HG03378 (cell line): ENCODE data around the gene MFF.

Experiments used
- ATAC-seq: cut with Tn5 transposase; IDR thresholded peaks from one replicate; pipeline ENCODE4 v1.9.1; 2021; ENCODE audit warnings: mild to moderate bottlenecking, moderate library complexity; ENCODE audit not compliant: unreplicated experiment

Gene MFF

DNA sequence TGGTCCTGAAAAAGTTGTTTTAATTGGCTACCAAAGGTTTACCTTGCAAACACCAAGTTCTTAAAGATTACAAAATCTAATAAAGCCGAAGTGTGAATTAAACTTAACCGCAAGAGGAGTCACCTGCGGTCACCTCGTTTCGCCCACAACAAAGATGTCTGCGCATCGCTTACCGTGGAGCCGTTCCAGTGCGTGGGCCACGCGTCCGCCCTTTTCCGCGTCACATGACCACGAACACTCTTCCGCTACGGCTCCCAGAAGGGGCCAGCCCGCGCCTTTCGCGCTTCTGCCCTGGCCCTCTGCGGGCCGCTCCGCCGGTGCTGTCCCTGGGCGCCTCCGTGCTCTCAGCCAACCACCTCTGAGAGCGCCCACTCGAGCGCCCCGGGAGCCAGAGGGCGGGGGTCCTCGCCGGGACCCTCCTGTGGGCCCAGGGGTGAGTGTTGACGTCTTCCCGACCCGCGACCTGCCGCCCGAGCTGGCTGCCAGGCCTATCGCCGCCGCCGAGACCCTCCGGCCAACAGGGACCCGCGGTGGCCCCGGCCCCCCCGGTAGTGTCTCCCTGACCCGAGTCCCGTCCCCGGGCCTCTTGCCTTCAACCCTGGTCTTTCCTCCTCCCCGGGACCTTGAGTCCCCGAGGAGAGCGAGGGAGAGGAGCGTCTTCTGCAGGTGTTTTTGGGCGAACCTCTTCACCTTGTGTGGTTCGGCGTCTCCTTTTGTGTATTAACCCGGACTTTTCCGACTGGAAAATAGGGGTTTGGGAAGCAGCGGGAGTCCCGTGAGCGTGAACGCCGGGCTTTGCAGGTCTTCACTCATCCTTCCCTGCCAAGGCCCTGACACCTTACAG, at the start of gene MFF:
Gene MFF, plus strand, starts transcription at position 257 of the 844 bp plus-strand sequence. CDS start 5,415 bp downstream, outside the sequence.
- peak; percentile 93 for ATAC-seq

DNA sequence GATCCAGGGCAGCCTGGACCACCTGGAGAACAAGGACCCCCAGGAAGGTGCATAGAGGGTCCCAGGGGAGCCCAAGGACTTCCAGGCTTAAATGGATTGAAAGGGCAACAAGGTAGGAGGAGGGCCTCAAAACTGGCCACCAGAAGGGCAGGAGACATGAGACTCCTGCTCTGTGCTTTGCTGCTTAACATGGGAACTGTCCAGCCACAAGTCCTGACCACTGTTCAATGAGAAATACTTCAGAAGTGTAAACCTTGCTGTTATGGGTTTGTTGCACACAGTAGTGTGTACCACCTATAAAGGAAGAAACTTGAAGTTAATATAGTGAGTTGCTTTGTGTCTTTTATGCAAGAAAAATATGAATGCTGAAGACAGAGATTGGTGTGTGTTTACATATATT, 44.2 kb upstream of the MFF start:
- no peak for ATAC-seq

GRCh38 chr2:227285741-227286236, 39.3 kb upstream of the MFF start:
- no peak for ATAC-seq

DNA sequence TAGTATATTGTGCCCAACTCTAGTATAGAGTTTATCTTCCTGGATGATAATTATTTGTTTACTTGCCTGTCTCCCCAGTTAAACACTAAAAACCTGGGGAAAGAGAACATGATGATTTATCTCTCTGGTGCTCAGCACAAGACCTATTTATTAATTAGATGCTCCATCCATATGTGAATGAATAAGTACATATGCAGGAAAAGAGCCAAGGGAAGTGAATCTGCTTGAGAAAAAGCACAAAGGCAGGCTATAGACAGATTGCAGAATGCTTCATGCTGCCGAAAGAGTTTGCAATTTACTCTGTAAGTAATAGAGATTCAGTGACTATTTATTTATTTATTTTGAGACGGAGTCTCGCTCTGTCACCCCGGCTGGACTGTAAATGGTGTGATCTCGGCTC, 37.3 kb upstream of the MFF start:
- ATAC-seq, result no peak

DNA sequence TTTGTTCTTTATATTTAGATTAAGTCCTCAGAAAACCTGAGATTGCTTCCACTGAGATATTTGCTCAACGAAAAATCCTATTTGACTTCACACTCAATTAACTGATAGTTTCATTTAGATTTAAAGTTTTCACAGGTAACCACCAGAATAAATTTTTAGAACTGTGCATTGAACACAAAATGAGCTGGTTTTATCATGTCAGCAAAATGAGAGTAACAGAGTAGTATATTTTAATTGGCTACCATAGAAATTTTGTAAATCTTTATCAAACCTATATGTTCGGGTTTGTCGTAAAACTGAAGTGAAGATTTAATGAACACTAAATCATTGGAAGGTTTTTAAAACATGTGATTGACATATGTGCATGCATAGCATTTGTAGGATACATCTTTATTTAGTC, 32.7 kb upstream of the MFF start:
- no peak for ATAC-seq

GRCh38 chr2:227293531-227293930, 31.5 kb upstream of the MFF start:
- ATAC-seq, result no peak

- no peak for ATAC-seq
Measured at GRCh38 chr2:227295806-227296205, 29.2 kb upstream of the MFF start.

- no peak for ATAC-seq
Measured at GRCh38 chr2:227296671-227297405, 28.2 kb upstream of the MFF start.

DNA sequence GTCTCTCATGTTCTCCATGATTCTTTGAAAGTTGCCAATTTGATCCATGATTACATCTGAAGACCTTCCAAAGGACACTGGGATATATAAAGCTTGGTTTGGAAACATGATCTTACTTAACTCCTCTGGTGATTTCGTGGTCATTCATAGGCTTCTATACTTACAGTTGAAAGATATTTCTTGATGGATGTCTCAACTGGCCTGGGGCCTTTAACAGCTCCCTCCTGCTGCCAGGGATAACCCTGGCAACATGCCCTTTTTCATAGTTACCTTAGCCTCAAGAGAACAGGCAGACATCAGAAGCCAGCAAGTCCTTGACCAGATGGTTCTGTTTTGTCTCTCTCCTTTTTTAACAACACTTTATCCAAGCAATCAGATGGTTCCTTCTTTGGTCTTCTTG, 23.5 kb upstream of the MFF start:
- no peak for ATAC-seq

- peak; percentile 73 for ATAC-seq
Measured at GRCh38 chr2:227308784-227309183, 16.3 kb upstream of the MFF start.

- ATAC-seq, result no peak
Measured at GRCh38 chr2:227310756-227311110, 14.3 kb upstream of the MFF start.

- ATAC-seq, result no peak
Measured at GRCh38 chr2:227311861-227312506, 13.1 kb upstream of the MFF start.

DNA sequence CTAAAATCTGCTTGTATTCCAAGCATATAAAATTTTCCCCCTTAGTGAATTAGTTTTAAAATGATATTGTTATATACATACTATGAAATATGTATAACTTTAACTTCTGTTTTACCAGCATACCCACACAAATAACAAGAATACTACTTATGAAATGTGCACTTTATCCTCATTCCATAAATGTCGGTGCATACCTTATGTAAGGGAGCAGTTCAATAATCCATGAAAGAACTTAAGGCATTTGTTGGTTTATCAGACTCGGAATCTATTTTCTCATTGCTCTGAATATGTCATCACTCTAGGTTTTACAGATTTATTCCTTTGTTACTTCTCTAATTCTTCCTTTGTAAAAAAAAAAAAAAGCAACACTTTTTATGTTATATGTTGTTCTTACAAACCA, 12.5 kb upstream of the MFF start:
- ATAC-seq, result no peak

- ATAC-seq, result no peak
Measured at GRCh38 chr2:227313310-227313709, 11.7 kb upstream of the MFF start.

DNA sequence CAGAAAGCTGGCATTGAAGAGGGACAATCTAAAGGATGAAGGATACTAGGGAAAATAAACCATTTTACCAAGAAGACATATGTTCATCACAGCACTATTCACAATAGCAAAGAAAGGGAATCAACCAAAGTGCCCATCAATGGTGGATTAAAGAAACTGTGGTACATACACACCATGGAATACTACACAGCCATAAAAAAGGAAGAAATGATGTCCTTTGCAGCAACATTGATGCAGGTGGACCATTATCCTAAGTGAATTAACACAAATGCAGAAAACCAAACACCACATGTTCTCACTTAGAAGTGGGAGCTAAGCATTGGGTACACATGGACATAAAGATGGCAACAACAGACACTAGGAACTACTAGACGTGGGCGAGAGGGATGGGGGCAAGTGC, 7.2 kb upstream of the MFF start:
- no peak for ATAC-seq

- no peak for ATAC-seq
Measured at GRCh38 chr2:227320305-227321094, 4.6 kb upstream of the MFF start.

GRCh38 chr2:227322530-227323205, 2.4 kb upstream of the MFF start:
- ATAC-seq, result no peak

DNA sequence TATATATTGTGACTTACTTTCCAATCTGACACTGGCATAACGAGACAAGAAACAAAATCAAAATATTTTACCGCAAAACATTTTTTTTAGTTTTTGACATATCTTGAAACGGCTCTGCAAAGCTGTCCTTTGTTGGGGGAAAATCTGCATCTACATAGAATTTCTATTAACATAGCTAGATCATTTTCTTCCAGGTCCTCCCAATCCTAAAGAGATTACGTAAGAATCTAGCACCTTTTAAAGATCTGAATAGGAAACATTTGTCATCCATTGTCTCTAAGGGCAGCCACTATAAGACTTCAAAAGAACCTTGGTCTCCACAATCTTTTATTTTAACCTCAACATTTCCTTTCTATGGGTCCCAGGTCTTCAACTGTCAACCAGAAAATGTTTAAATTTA, 1.2 kb upstream of the MFF start:
- no peak for ATAC-seq

DNA sequence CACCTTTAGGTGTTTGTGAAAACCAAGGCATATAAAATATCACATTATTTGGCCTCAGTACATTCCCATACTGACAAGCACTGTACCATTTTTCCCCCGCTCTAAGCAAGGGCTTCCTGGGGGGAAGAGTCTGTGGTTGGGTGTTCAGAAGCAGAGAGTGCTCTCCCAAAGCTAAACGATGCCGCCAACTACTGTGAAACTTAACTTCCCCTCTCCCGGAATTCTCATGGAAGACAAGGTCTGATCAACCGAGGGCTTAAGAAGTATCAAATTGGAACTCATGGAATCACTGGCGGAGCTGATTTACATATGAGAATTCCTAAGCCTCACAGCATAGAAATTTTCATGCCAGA, 433 bp upstream of the MFF start:
- peak; percentile 15 for ATAC-seq

DNA sequence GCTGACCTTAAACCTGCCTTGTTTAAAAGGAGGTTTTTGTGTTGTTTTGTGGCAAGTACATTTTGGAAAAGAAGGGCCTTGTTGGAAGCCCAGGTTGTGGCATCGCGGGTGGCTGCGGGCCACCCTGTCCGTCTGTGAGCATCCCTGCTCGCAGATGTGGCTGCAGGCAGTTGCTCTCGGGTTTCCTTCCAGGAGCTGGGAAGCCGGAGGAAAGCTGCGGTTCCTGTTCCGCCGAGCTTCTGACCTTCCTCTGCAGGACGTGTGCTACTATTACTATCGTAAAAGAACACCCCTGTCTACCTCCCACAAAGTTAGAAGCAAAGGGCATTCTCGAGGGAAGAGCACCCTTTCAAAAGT, 766 bp downstream of the MFF start:
- ATAC-seq, result peak; percentile 8

GRCh38 chr2:227326783-227327182, 1.7 kb downstream of the MFF start:
- no peak for ATAC-seq
